ENCODE measurements around the gene ANXA4.
A peak's percentile ranks its signal among the peaks of the same experiment; 100 is the strongest.
"Not testable (repeated sequence)": the region's sequence is repeated elsewhere in the genome, so short reads cannot be mapped to it uniquely, and the experiment has no call there.

Gene ANXA4

GRCh38 chr2:69721022-69721421 is 20.9 kb upstream of the ANXA4 start:
- DNase-seq: no peak

GRCh38 chr2:69723791-69724190 is 18.1 kb upstream of the ANXA4 start:
- no peak for DNase-seq

DNA sequence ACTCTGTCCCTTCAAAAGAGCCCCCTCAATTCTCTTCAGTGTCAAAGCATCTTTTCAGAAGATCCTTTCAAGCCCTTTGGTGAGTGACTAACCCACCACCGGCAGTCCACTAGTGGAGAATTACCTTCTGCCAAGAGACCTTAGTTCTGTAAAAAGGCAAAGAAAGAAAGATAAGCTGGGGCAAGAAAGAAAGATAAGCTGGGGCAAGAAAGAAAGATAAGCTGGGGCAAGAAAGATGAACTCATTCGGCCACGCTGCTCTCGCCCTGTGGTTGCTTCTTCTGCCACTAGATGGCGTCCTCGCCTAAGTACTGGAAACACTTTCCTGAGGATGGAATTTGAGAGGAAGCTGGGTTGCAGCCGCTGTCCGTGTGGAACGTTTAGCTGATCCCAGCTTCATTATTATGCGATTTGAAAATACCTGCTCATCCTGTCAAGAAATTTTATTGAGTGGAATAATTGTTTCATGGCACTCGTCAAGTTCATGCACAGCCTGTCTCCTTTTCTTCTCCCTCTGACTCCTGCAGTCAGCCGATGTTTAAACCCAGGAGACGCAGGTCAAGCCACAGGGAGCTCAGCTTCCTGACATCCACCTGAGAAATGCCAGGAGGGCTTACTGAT is 17.3 kb upstream of the ANXA4 start:
- peak; percentile 52 to 86 (median 75) for DNase-seq

- DNase-seq: no peak
Measured at GRCh38 chr2:69725706-69726360, 16.1 kb upstream of the ANXA4 start.

DNA sequence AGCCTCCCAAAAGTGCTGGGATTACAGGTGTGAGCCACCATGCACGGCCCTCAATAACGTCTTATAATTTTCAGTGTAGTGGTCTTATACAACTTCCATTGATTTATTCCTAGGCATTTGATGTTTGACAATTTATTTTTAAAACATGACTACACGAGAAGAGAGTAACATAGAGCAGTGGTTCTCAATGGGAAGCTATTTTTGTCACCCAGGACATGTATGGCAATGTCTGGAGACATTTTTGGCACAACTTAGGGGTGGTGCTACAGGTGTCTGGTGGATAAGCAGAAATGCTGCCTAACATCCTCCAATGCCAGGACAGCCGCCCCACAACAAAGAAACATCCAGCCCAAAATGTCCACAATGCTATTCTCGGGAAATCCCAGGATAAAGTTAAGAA is 12.7 kb upstream of the ANXA4 start:
- no peak for DNase-seq

GRCh38 chr2:69729781-69730180 is 12.2 kb upstream of the ANXA4 start:
- no peak for DNase-seq

DNA sequence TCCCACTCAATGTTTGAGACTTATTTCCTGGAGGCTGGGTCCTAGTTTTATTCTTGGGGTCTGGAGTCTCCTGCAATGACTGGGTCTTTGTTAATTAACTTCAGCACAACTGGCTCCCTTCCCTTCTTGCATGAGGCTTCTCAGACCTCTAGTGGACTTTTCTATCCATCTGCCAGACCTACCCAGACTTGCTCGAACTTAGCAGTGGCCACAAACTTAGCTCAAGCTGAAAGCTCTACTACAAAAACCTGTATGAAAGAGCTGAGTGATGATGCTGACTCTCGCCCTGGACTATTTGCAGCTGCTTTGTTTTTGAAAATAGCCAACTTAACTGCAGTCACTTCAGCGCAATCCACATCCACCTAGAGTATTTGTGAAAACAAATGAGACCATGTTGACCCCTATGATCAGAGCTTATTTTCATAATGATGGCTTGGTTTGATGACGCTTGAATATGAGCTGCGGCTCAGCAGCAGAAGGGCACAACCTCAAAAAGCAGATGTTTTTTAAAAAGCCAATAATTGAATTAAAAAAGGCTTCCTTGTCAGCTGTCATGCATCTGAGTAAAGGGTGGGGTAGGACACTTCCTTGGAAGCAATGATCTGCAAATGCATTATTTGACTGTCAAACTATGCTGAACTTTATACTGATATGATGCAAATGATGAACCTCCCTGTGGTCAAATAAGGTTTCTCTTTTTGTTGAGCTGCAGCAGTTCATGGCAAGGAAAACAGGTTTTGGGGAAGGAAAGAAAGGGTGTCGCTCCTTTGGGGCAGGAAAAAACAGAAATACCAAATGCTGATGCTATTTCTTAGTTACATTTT is 10.6 kb upstream of the ANXA4 start:
- DNase-seq: no peak

DNA sequence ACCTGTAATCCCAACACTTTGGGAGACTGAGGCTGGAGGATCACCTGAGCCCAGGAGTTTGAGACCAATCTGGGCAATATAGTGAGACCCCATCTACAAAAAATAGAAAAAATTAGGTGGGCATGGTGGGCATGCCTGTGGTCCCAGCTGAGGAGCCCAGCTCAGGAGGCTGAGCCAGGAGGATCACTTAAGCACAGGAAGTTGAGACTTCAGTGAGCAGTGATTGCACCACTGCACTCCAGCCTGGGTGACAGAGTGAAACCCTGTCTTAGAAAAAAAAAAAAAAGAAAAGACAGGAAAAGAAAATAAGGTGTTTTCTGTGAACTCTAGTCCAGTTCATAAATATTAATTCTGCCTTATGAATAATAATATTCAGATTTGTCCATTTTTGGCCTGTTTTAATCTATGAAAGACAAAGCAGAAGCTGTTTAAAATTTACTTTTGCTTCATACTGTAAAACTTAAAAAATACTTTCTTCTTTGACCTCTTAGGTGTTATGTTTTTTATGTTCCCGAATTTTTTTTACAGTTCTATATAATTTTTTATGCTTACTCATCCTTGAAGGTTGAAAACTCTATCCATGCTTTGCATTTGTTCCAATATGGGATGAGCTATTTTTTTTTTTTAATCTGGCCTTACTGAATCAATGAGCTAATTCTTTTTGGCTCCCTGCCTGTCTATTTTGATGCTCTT is 8.4 kb upstream of the ANXA4 start:
- no peak for DNase-seq

- no peak for DNase-seq
Measured at GRCh38 chr2:69734035-69734611, 7.8 kb upstream of the ANXA4 start.

GRCh38 chr2:69734854-69735544 is 6.9 kb upstream of the ANXA4 start:
- DNase-seq: no peak

GRCh38 chr2:69735686-69736085 is 6.2 kb upstream of the ANXA4 start:
- no peak for DNase-seq

GRCh38 chr2:69738149-69738548 is 3.8 kb upstream of the ANXA4 start:
- DNase-seq: not testable (repeated sequence)

DNA sequence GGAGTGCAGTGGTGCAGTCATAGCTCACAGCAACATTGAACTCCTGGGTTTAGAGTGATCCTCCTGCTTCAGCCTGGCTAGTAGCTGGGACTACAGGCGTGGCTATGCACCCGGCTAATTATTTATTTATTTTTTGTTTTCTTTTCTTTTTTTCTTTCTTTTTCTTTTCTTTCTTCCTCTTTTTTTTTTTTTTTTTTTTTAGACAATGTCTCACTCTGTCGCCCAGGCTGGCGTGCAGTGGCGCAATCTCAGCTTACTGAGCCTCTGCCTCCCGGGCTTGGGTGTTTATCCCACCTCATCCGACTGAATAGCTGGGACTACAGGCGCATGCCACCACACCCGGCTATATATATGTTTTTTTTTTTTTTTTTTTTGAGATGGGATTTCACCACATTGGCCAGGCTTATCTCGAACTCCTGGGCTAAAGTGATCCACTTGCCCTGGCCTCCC is 1.4 kb upstream of the ANXA4 start:
- no peak for DNase-seq

DNA sequence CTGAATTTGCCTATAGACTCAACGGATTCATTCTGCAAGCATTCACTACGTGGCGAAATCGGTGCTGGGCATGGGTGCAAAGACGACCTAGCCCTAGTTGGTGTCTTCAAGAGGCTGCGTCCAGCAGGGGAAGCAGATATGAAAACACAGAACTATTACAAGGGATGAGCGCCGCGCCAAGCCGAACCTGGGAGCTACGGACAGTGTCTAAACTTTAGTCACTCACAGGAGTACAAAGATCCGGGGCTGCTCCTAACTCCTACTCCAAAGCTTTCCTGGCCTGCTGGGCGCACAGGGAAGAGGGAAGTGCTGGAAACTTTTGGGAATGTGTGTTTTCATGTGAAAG is 732 bp upstream of the ANXA4 start:
- peak in 1 of 6 experiments; percentile 25 for DNase-seq

- DNase-seq: peak in 1 of 6 experiments; percentile 13
Measured at GRCh38 chr2:69742322-69742952, 503 bp downstream of the ANXA4 start.

DNA sequence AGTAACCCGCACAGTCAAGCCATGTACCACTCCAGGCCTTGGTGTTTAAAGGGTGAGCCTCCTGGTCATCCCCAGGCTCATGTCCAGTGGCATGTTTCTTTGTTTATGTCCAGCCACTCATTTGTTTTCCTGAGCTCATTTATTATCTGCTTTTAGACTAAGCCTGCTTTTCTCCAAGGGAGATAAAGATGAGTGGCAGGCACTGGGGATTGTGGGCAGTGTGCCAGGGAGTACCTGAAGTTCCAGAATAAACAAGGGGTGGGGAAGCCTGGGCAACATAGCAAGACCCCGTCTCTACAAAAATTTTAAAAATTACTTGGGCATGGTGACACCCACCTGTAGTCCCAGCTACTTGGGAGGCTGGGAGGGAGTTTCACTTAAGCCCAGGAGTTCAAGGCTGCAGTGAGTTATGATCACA is 1.9 kb downstream of the ANXA4 start:
- no peak for DNase-seq

- no peak for DNase-seq
Measured at GRCh38 chr2:69744456-69744855, 2.5 kb downstream of the ANXA4 start.

DNA sequence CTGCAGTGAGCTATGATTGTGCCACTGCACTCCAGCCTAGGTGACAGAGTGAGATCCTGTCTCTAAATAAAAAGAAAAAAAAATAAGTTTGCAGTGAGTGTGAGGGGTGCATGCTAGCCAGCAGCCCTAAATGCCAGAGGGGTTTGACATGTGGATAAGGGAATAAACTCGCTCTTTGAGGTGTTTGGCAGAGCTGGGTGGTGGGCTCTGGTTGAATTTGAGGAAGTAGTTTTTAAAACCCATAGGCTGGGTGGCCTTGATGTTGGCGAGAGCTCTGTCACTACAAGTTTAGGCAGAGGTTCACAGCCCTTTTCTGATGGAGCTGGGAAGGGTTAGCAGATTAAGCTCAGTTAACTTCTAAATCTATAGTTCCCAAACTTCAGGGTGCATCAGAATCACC is 3.1 kb downstream of the ANXA4 start:
- DNase-seq: no peak

DNA sequence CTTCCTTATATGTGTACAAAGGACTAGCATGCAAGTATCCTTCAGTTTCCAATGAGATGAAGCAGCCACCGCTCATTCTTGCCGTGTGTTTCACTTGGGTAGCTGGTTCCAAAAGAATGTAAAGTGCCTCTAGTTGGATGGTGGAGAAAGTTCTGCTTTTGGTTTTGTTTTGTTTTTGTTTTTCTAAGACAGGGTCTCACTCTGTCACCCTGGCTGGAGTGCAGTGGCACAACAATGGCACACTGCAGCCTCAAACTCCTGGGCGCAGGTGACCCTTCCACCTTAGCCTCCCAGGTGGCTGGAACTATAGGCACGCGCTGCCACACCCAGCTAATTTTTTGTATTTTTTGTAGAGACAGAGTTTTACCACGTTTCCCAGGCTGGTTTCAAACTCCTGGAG is 8.3 kb downstream of the ANXA4 start:
- DNase-seq: no peak

- DNase-seq: no peak
Measured at GRCh38 chr2:69753659-69754363, 11.9 kb downstream of the ANXA4 start.

DNA sequence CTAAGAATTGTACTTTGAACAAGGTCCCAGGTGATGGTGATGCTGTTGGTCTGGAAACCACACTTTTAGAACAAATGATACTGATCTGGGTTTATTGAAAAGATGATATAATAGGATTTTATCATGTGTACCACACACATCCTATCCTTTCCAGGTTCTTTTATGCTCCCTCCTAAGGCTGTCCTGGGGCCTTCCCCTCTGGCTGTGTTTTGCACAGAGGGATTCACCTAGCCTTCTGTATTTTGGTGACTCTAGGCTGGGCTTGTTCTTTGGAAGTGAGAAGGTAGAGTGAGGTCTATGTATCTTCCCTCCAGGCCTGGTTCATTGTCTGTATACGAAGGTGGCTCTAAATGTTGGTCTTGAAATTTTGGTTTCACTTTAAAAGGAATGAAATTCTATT is 12.7 kb downstream of the ANXA4 start:
- no peak for DNase-seq

Measured in stimulated activated naive CD4-positive, alpha-beta T cell (primary cell).